CD4-positive, alpha-beta T cell (primary cell): Measurements from ENCODE around the gene CD19. TPM values are rescaled to one million over a fixed set of nuclear protein-coding genes. Genes with fewer than 3 reads are reported as not detected.

ENCODE experiments used
- ATAC-seq: fragments of 200-7000 bp; cut with Tn5 transposase; one replicate; pipeline ENCODE4 v1.10.0; 2022; ENCODE audit warnings: mild to moderate bottlenecking; ENCODE audit not compliant: poor library complexity
- CTCF ChIA-PET: fragments of 350-600 bp; sonication (Branson Sonifier 250); formaldehyde crosslinking; loops from one replicate; lab custom pipeline; 2021; ENCODE audit warnings: antibody characterized with exemption, inconsistent platforms; lab: Charles Lee
- POLR2A ChIA-PET: fragments of 350-600 bp; sonication (Branson Sonifier 250); formaldehyde crosslinking; loops from one replicate; lab custom pipeline; 2021; ENCODE audit warnings: antibody characterized with exemption, inconsistent platforms; lab: Charles Lee
- DNase-seq, 14 experiments: peaks; one replicate each; pipeline ENCODE4 v3.0.0-alpha.2; 2013 to 2020; ENCODE audit warnings: mixed read lengths in 2 of 14
- H3K27ac ChIP-seq, 2 donors: one replicate each; pipeline versions ENCODE4 v1.5.1 to v1.7.0; 2013; ENCODE audit warnings: low read length in 2 of 2, low read depth in 1 of 2, mild to moderate bottlenecking in 1 of 2
- H3K27me3 ChIP-seq, 2 experiments: 1 replicate in 1 of 2; 2 replicates in 1 of 2; pipeline versions ENCODE4 v1.6.1 to v1.7.0; 2013; ENCODE audit warnings: low read length in 2 of 2, control low read depth in 1 of 2, mild to moderate bottlenecking in 1 of 2, moderate library complexity in 1 of 2; ENCODE audit not compliant: insufficient read depth in 2 of 2, control insufficient read depth in 1 of 2
- H3K36me3 ChIP-seq: one replicate; pipeline ENCODE4 v1.6.1; 2013; ENCODE audit warnings: low read length, control low read depth; ENCODE audit not compliant: insufficient read depth
- H3K4me1 ChIP-seq: one replicate; pipeline ENCODE4 v1.6.1; 2013; ENCODE audit warnings: low read length, control low read depth; ENCODE audit not compliant: insufficient read depth
- H3K4me3 ChIP-seq: one replicate; pipeline ENCODE4 v1.5.1; 2013; ENCODE audit warnings: mild to moderate bottlenecking, low read length, moderate library complexity
- H3K9me3 ChIP-seq, 2 experiments: 1 replicate in 1 of 2; 2 replicates in 1 of 2; pipeline versions ENCODE4 v1.6.1 to v1.7.0; 2013; ENCODE audit warnings: low read length in 2 of 2, mild to moderate bottlenecking in 2 of 2, control low read depth in 1 of 2, moderate library complexity in 1 of 2; ENCODE audit not compliant: control insufficient read depth in 1 of 2, insufficient read depth in 1 of 2
- H3K27ac Mint-ChIP-seq: one replicate; pipeline ENCODE4 v1.8.0; 2020; ENCODE audit warnings: mixed read lengths
- H3K27me3 Mint-ChIP-seq: one replicate; pipeline ENCODE4 v1.8.0; 2021; ENCODE audit warnings: mixed read lengths
- H3K36me3 Mint-ChIP-seq: one replicate; pipeline ENCODE4 v1.8.0; 2021; ENCODE audit warnings: low read depth, mixed read lengths
- H3K4me1 Mint-ChIP-seq: one replicate; pipeline ENCODE4 v1.8.0; 2021; ENCODE audit warnings: low read depth, mixed read lengths
- H3K4me3 Mint-ChIP-seq: one replicate; pipeline ENCODE4 v1.8.0; 2020; ENCODE audit warnings: mild to moderate bottlenecking, mixed read lengths
- H3K9me3 Mint-ChIP-seq: one replicate; pipeline ENCODE4 v1.8.0; 2020; ENCODE audit warnings: mixed read lengths
- CTCF ChIP-seq: fragments of 200-600 bp; IDR thresholded peaks from one replicate; pipeline ENCODE4 v1.8.0; 2022; ENCODE audit warnings: antibody characterized with exemption, mild to moderate bottlenecking
- intact Hi-C, 2 experiments: fragments of 100-400 bp; cut with DNase I in 1 of 2; cut with micrococcal nuclease in 1 of 2; formaldehyde crosslinking; loops; one replicate each; pipeline versions ENCODE4 v1.15.1 to v1.9.0; 2023 to 2025; cut with DNase I, micrococcal nuclease
- polyA plus RNA-seq, 2 donors: library from polyadenylated mRNA; unstranded; fragments of 120-200 nt; gene quantifications; one replicate each; pipeline ENCODE4 v1.2.1, GENCODE V29; 2013
- total RNA-seq, 174 experiments: library from RNA in 2 of 174; stranded (reverse) in 2 of 174; gene quantifications; one replicate each; pipeline ENCODE4 v1.2.3 and lab custom pipeline; 2021 to 2026

Gene CD19
- total RNA-seq (under 1 TPM; 0.14 to 0.27 TPM), total RNA-seq (lab: John Stamatoyannopoulos, UW) (0 to 2.6 (median 0.33) reads per million in 172 experiments)
- 1.1 TPM for polyA plus RNA-seq (2013, experiment 1 of 2)
- 1.0 TPM for polyA plus RNA-seq (2013, experiment 2 of 2)

GRCh38 chr16:28931801-28932225 lies at the start of gene CD19:
Gene CD19, plus strand, starts transcription at chr16:28931971. Its CDS starts 30 bp downstream, at chr16:28932001.
- peaks cover 21% of the 10 kb centered on the region for H3K4me1 Mint-ChIP-seq
- no peak for DNase-seq
- no peaks in the 10 kb centered on the region for H3K36me3 Mint-ChIP-seq
- H3K27ac Mint-ChIP-seq, result peak within 1 kb of the TSS; percentile 49
- Histone ChIP-seq H3K4me3 (no peak within 1 kb of the TSS), H3K9me3 (peaks cover 0 to 4% of the 10 kb centered on the region in 2 experiments), H3K4me1 (peaks cover 19% of the 10 kb centered on the region), H3K36me3 (no peaks in the 10 kb centered on the region), H3K27me3 (no peaks in the 10 kb centered on the region), H3K27ac (no peak within 1 kb of the TSS)
- intact Hi-C loops, result no loop called here
- no peak within 1 kb of the TSS for H3K4me3 Mint-ChIP-seq
- CTCF ChIA-PET, result no interaction called here
- no peaks in the 10 kb centered on the region for H3K27me3 Mint-ChIP-seq
- no peak for ATAC-seq
- H3K9me3 Mint-ChIP-seq, result no peaks in the 10 kb centered on the region
- no peak for TF ChIP-seq CTCF
- POLR2A ChIA-PET, result no interaction called here

GRCh38 chr16:28882551-28883160 lies 49.1 kb upstream of the CD19 start:
- CTCF ChIA-PET, result no interaction called here
- Mint-ChIP-seq H3K27me3 (peaks cover 6% of the 10 kb centered on the region), H3K4me1 (peaks cover 8% of the 10 kb centered on the region), H3K36me3 (no peaks in the 10 kb centered on the region), H3K9me3 (no peaks in the 10 kb centered on the region), H3K4me3 (no peak overlapping the region), H3K27ac (no peak overlapping the region)
- Histone ChIP-seq H3K9me3 (no peaks in the 10 kb centered on the region), H3K4me3 (no peak overlapping the region), H3K27ac (no peak overlapping the region), H3K27me3 (peaks cover 0 to 9% of the 10 kb centered on the region in 2 experiments), H3K36me3 (no peaks in the 10 kb centered on the region), H3K4me1 (peaks cover 20% of the 10 kb centered on the region)
- DNase-seq, result peak in 1 of 14 experiments; percentile 16
- no peak for ATAC-seq
- TF ChIP-seq CTCF, result no peak
- POLR2A ChIA-PET, result no interaction called here
- intact Hi-C loops, result no loop called here

GRCh38 chr16:28883221-28883996 lies 48.4 kb upstream of the CD19 start:
- Histone ChIP-seq H3K9me3 (no peaks in the 10 kb centered on the region), H3K27ac (no peak overlapping the region), H3K36me3 (no peaks in the 10 kb centered on the region), H3K4me1 (peaks cover 20% of the 10 kb centered on the region), H3K27me3 (peaks cover 0 to 9% of the 10 kb centered on the region in 2 experiments), H3K4me3 (no peak overlapping the region)
- Mint-ChIP-seq H3K27ac (no peak overlapping the region), H3K4me1 (peaks cover 8% of the 10 kb centered on the region), H3K9me3 (no peaks in the 10 kb centered on the region), H3K36me3 (no peaks in the 10 kb centered on the region), H3K4me3 (no peak overlapping the region), H3K27me3 (peaks cover 6% of the 10 kb centered on the region)
- no peak for DNase-seq
- ChIA-PET POLR2A (no interaction called here), CTCF (no interaction called here)
- no peak for ATAC-seq
- TF ChIP-seq CTCF, result no peak
- intact Hi-C loops, result no loop called here
